Naive thymus-derived CD4-positive, alpha-beta T cell (primary cell): ENCODE measurements around the gene CDC14B. TPM values are rescaled to one million over a fixed set of nuclear protein-coding genes. Genes with fewer than 3 reads are reported as not detected.

Experiments used
- ATAC-seq: fragments of 150-1000 bp; cut with Tn5 transposase; 2 replicates; pipeline ENCODE4 v1.10.0; 2021; ENCODE audit warnings: mild to moderate bottlenecking, moderate library complexity
- CTCF ChIA-PET: fragments of 350-600 bp; sonication (Branson Sonifier 250); formaldehyde crosslinking; loops from one replicate; lab custom pipeline; 2021; ENCODE audit warnings: antibody characterized with exemption; lab: Charles Lee
- POLR2A ChIA-PET: fragments of 350-600 bp; sonication (Branson Sonifier 250); formaldehyde crosslinking; loops from one replicate; lab custom pipeline; 2021; ENCODE audit warnings: antibody characterized with exemption, inconsistent platforms; lab: Charles Lee
- DNase-seq, 9 donors: peaks; one replicate each; pipeline versions ENCODE4 v3.0.0 to v3.0.0-alpha.2; 2020 to 2022; ENCODE audit warnings: mixed read lengths in 1 of 9
- H3K27ac ChIP-seq: one replicate; pipeline ENCODE4 v1.7.0; 2013; ENCODE audit warnings: mild to moderate bottlenecking, low read depth, low read length, moderate library complexity
- H3K27me3 ChIP-seq, 2 donors: one replicate each; pipeline ENCODE4 v1.7.0; 2013; ENCODE audit warnings: low read length in 2 of 2, mild to moderate bottlenecking in 2 of 2, moderate library complexity in 2 of 2; ENCODE audit not compliant: control insufficient read depth in 2 of 2, insufficient read depth in 2 of 2
- H3K36me3 ChIP-seq, 3 experiments: 1 replicate in 2 of 3; 2 replicates in 1 of 3; pipeline ENCODE4 v1.7.0; 2013; ENCODE audit warnings: low read length in 3 of 3, mild to moderate bottlenecking in 3 of 3, moderate library complexity in 1 of 3; ENCODE audit not compliant: insufficient read depth in 3 of 3, control insufficient read depth in 2 of 3
- H3K4me1 ChIP-seq, 2 donors: one replicate each; pipeline ENCODE4 v1.7.0; 2013; ENCODE audit warnings: low read length in 2 of 2, mild to moderate bottlenecking in 2 of 2, moderate library complexity in 1 of 2; ENCODE audit not compliant: control insufficient read depth in 2 of 2, insufficient read depth in 2 of 2
- H3K4me3 ChIP-seq: 2 replicates; pipeline ENCODE4 v1.7.0; 2013; ENCODE audit warnings: mild to moderate bottlenecking, low read length
- H3K9me3 ChIP-seq, 3 experiments: 1 replicate in 2 of 3; 2 replicates in 1 of 3; pipeline ENCODE4 v1.7.0; 2013; ENCODE audit warnings: low read length in 3 of 3; ENCODE audit not compliant: control insufficient read depth in 2 of 3
- H3K27ac Mint-ChIP-seq, 9 donors: one replicate each; pipeline ENCODE4 v1.8.0; 2020 to 2022; ENCODE audit warnings: mixed read lengths in 9 of 9, mild to moderate bottlenecking in 8 of 9, moderate library complexity in 5 of 9, inconsistent platforms in 2 of 9
- H3K27me3 Mint-ChIP-seq, 5 donors: one replicate each; pipeline ENCODE4 v1.8.0; 2021 to 2022; ENCODE audit warnings: mixed read lengths in 5 of 5, mild to moderate bottlenecking in 1 of 5
- H3K36me3 Mint-ChIP-seq, 5 donors: one replicate each; pipeline ENCODE4 v1.8.0; 2020 to 2022; ENCODE audit warnings: mixed read lengths in 5 of 5, mild to moderate bottlenecking in 3 of 5, inconsistent platforms in 1 of 5
- H3K4me1 Mint-ChIP-seq, 7 donors: one replicate each; pipeline ENCODE4 v1.8.0; 2020 to 2022; ENCODE audit warnings: mixed read lengths in 7 of 7, mild to moderate bottlenecking in 3 of 7, inconsistent platforms in 1 of 7
- H3K4me3 Mint-ChIP-seq, 10 donors: one replicate each; pipeline ENCODE4 v1.8.0; 2020 to 2022; ENCODE audit warnings: mild to moderate bottlenecking in 10 of 10, mixed read lengths in 10 of 10, moderate library complexity in 6 of 10, inconsistent platforms in 2 of 10
- H3K9me3 Mint-ChIP-seq, 11 donors: one replicate each; pipeline ENCODE4 v1.8.0; 2020 to 2022; ENCODE audit warnings: mixed read lengths in 11 of 11, mild to moderate bottlenecking in 4 of 11, inconsistent platforms in 1 of 11, moderate library complexity in 1 of 11
- intact Hi-C, 2 donors: fragments of 100-400 bp; cut with micrococcal nuclease; formaldehyde crosslinking; loops; one replicate each; pipeline ENCODE4 v1.15.1; 2023
- polyA plus RNA-seq, 2 donors: library from polyadenylated mRNA; unstranded; fragments of 300-500 nt; fragmentation: Illumina TruSeq; gene quantifications; one replicate each; pipeline ENCODE4 v1.2.3, GENCODE V29; 2021
- total RNA-seq, 6 experiments: library from RNA in 5 of 6; stranded (reverse) in 5 of 6; gene quantifications; 1 replicate in 5 of 6; 2 replicates in 1 of 6; pipeline ENCODE4 v1.2.3 and lab custom pipeline; 2021 to 2026

Gene CDC14B
- total and polyA plus RNA-seq, 7 experiments from 2014 or later: 0.41 to 16.5 (median 9.4) TPM

GRCh38 chr9:96604004-96604319, 15.7 kb downstream of the CDC14B start:
- Mint-ChIP-seq H3K27me3 (peaks cover 6 to 15% (median 12%) of the 10 kb centered on the region in 5 donors), H3K27ac (no peak overlapping the region), H3K4me1 (no peaks in the 10 kb centered on the region), H3K4me3 (no peak overlapping the region), H3K9me3 (no peaks in the 10 kb centered on the region), H3K36me3 (no peaks in the 10 kb centered on the region)
- no peak for ATAC-seq
- Histone ChIP-seq H3K9me3 (no peaks in the 10 kb centered on the region), H3K27ac (no peak overlapping the region), H3K4me1 (no peaks in the 10 kb centered on the region), H3K27me3 (no peaks in the 10 kb centered on the region), H3K36me3 (no peaks in the 10 kb centered on the region), H3K4me3 (no peak overlapping the region)
- ChIA-PET CTCF (no interaction called here), POLR2A (no interaction called here)
- intact Hi-C loops: no loop called here
- no peak for DNase-seq

- Mint-ChIP-seq H3K27ac (no peak overlapping the region), H3K4me3 (no peak overlapping the region), H3K4me1 (no peaks in the 10 kb centered on the region), H3K27me3 (peaks cover 2 to 10% (median 7%) of the 10 kb centered on the region in 5 donors), H3K36me3 (no peaks in the 10 kb centered on the region), H3K9me3 (no peaks in the 10 kb centered on the region)
- Histone ChIP-seq H3K27me3 (no peaks in the 10 kb centered on the region), H3K36me3 (no peaks in the 10 kb centered on the region), H3K27ac (no peak overlapping the region), H3K4me3 (no peak overlapping the region), H3K9me3 (no peaks in the 10 kb centered on the region), H3K4me1 (no peaks in the 10 kb centered on the region)
- ChIA-PET CTCF (no interaction called here), POLR2A (no interaction called here)
- ATAC-seq: no peak
- no peak for DNase-seq
- intact Hi-C loops: no loop called here
These were observed 16.2 kb downstream of the CDC14B start for GRCh38 chr9:96603305-96604003.

- no peaks in the 10 kb centered on the region for H3K4me1 ChIP-seq
- CTCF ChIA-PET: no interaction called here
- H3K27me3 Mint-ChIP-seq: peaks cover 0 to 6% (median 0%) of the 10 kb centered on the region in 5 donors
- no peak for ATAC-seq
- intact Hi-C loops: no loop called here
- H3K4me3 Mint-ChIP-seq: no peak overlapping the region
- no peak overlapping the region for H3K27ac Mint-ChIP-seq
- no peaks in the 10 kb centered on the region for H3K36me3 ChIP-seq
- no peaks in the 10 kb centered on the region for H3K9me3 ChIP-seq
- POLR2A ChIA-PET: no interaction called here
- no peak for DNase-seq
- no peak overlapping the region for H3K27ac ChIP-seq
- H3K36me3 Mint-ChIP-seq: no peaks in the 10 kb centered on the region
- H3K27me3 ChIP-seq: no peaks in the 10 kb centered on the region
- H3K9me3 Mint-ChIP-seq: peaks cover 0 to 5% (median 0%) of the 10 kb centered on the region in 11 donors
- H3K4me1 Mint-ChIP-seq: no peaks in the 10 kb centered on the region
- no peak overlapping the region for H3K4me3 ChIP-seq
These were observed 20.3 kb downstream of the CDC14B start for GRCh38 chr9:96599298-96599697.

GRCh38 chr9:96596601-96597111, 23.0 kb downstream of the CDC14B start:
- no peaks in the 10 kb centered on the region for H3K27me3 ChIP-seq
- H3K4me1 ChIP-seq: no peaks in the 10 kb centered on the region
- CTCF ChIA-PET: interaction anchor here (0.6 kb wide), 1 partner anchor 260 kb away, joined by 4 read pairs; no protein-coding TSS in a partner anchor
- no peak overlapping the region for H3K4me3 ChIP-seq
- no peaks in the 10 kb centered on the region for H3K4me1 Mint-ChIP-seq
- no peak overlapping the region for H3K27ac ChIP-seq
- no peaks in the 10 kb centered on the region for H3K36me3 Mint-ChIP-seq
- POLR2A ChIA-PET: interaction anchor here (0.6 kb wide), 1 partner anchor 146 kb away, joined by 4 read pairs; no protein-coding TSS in a partner anchor
- no peaks in the 10 kb centered on the region for H3K9me3 ChIP-seq
- no peak for DNase-seq
- peaks cover 0 to 19% (median 9%) of the 10 kb centered on the region in 5 donors for H3K27me3 Mint-ChIP-seq
- no peak overlapping the region for H3K27ac Mint-ChIP-seq
- no peak for ATAC-seq
- no peaks in the 10 kb centered on the region for H3K36me3 ChIP-seq
- H3K4me3 Mint-ChIP-seq: no peak overlapping the region
- H3K9me3 Mint-ChIP-seq: peaks cover 0 to 5% (median 0%) of the 10 kb centered on the region in 11 donors
- intact Hi-C loops: no loop called here

- H3K4me3 Mint-ChIP-seq: peak overlapping the region in 1 of 10 donors; percentile 18
- no peak for ATAC-seq
- Histone ChIP-seq H3K27ac (no peak overlapping the region), H3K4me1 (no peaks in the 10 kb centered on the region), H3K4me3 (no peak overlapping the region), H3K36me3 (no peaks in the 10 kb centered on the region), H3K9me3 (no peaks in the 10 kb centered on the region), H3K27me3 (peaks cover 0 to 5% of the 10 kb centered on the region in 2 donors)
- intact Hi-C loops: no loop called here
- H3K4me1 Mint-ChIP-seq: peaks cover 0 to 11% (median 9%) of the 10 kb centered on the region in 7 donors
- ChIA-PET CTCF (no interaction called here), POLR2A (no interaction called here)
- H3K36me3 Mint-ChIP-seq: no peaks in the 10 kb centered on the region
- DNase-seq: no peak
- peak overlapping the region in 1 of 9 donors; percentile 23 for H3K27ac Mint-ChIP-seq
- H3K27me3 Mint-ChIP-seq: peaks cover 8 to 34% (median 18%) of the 10 kb centered on the region in 5 donors
- no peaks in the 10 kb centered on the region for H3K9me3 Mint-ChIP-seq
These were observed 32.0 kb downstream of the CDC14B start for GRCh38 chr9:96587338-96588315.

- no peaks in the 10 kb centered on the region for H3K36me3 ChIP-seq
- ChIA-PET POLR2A (no interaction called here), CTCF (no interaction called here)
- no peak overlapping the region for H3K4me3 Mint-ChIP-seq
- ATAC-seq (no peak), DNase-seq (no peak)
- intact Hi-C loops: no loop called here
- no peak overlapping the region for H3K27ac ChIP-seq
- H3K4me3 ChIP-seq: no peak overlapping the region
- H3K27ac Mint-ChIP-seq: no peak overlapping the region
- peaks cover 0 to 11% (median 9%) of the 10 kb centered on the region in 7 donors for H3K4me1 Mint-ChIP-seq
- no peaks in the 10 kb centered on the region for H3K9me3 Mint-ChIP-seq
- H3K27me3 ChIP-seq: peaks cover 0 to 5% of the 10 kb centered on the region in 2 donors
- no peaks in the 10 kb centered on the region for H3K4me1 ChIP-seq
- H3K27me3 Mint-ChIP-seq: peaks cover 5 to 22% (median 13%) of the 10 kb centered on the region in 5 donors
- no peaks in the 10 kb centered on the region for H3K9me3 ChIP-seq
- no peaks in the 10 kb centered on the region for H3K36me3 Mint-ChIP-seq
These were observed 34.2 kb downstream of the CDC14B start for GRCh38 chr9:96585426-96585825.
